ENCODE measurements around the gene ACMSD.

ACMSD gene

DNA sequence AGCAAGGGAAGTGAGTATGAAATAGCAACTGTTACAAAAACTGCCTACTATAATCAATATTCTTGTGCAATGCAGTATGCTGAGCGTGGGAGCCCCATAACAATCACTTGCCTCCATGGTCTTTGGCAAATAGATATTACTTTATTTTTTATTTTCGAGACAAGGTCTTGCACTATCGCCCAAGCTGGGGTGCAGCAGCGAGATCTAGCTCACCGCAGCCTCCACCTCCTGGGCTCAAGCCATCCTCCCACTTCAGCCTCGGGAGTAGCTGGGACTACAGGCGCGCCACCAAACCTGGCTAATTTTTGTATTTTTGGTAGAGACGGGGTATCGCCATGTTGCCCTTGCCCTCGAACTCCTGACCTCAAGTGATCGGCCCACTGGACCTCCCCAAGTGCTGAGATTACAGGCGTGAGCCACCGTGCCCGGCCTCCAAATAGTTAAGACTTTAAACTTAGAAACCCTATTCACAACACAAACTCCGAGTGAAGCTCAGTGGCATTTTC, 79.0 kb downstream of the ACMSD start:
- Histone ChIP-seq H3K36me3 (ENCODE audit: control insufficient read depth in 5 of 5, insufficient read depth in 5 of 5, low read length in 5 of 5) (peaks cover 0 to 2% (median 0%) of the 10 kb centered on the region in 5 donors), H3K27me3 (ENCODE audit: control insufficient read depth in 5 of 5, insufficient read depth in 4 of 5, low read length in 5 of 5) (no peaks in the 10 kb centered on the region), H3K4me3 (ENCODE audit: low read depth in 1 of 5, low read length in 5 of 5) (peak overlapping the region; percentile 85 to 99 (median 97)), H3K9ac (ENCODE audit: low read length in 5 of 5) (peak overlapping the region; percentile 71 to 90 (median 81)), H3K27ac (ENCODE audit: low read depth, low read length) (peak overlapping the region; percentile 87), H3K9me3 (ENCODE audit: control insufficient read depth in 5 of 5, low read length in 5 of 5) (no peaks in the 10 kb centered on the region), H3K4me1 (ENCODE audit: control insufficient read depth in 5 of 5, insufficient read depth in 5 of 5, low read length in 5 of 5) (peaks cover 0 to 38% (median 29%) of the 10 kb centered on the region in 5 donors)

DNA sequence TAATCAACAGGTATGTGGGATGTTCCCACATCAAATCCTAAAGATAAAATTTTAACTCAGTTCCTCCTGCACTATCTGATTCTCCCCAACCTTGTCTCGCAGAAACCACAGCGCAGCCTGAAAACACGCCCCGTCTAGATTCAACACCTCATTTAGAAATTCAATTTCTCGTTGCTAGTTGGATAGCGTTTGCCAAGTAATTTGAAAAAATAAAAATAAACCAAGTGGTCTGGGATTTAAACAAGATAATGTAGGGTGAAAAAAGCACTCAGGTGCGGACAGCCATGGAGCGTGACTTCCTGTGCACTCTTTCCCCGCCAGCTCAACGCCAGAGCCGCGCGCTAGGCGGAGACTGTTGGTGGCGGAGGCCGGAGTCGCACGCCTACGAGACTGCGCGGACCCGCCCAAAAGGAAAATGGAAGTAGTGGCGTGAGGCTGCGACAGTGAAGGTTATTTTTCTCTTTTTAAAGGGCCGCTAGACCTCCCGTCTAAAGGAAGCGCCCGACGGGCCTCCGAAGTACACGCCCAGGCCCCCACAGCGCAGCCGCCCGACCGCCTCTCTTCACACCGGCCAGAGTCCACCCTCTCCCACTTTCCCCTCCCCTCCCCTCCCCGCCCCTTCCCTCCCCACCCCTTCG, 79.6 kb downstream of the ACMSD start:
- Histone ChIP-seq H3K4me1 (ENCODE audit: control insufficient read depth in 5 of 5, insufficient read depth in 5 of 5, low read length in 5 of 5) (peaks cover 0 to 43% (median 33%) of the 10 kb centered on the region in 5 donors), H3K4me3 (ENCODE audit: low read depth in 1 of 5, low read length in 5 of 5) (peak overlapping the region; percentile 85 to 99 (median 97)), H3K36me3 (ENCODE audit: control insufficient read depth in 5 of 5, insufficient read depth in 5 of 5, low read length in 5 of 5) (peaks cover 0 to 2% (median 0%) of the 10 kb centered on the region in 5 donors), H3K27me3 (ENCODE audit: control insufficient read depth in 5 of 5, insufficient read depth in 4 of 5, low read length in 5 of 5) (no peaks in the 10 kb centered on the region), H3K9me3 (ENCODE audit: control insufficient read depth in 5 of 5, low read length in 5 of 5) (no peaks in the 10 kb centered on the region), H3K9ac (ENCODE audit: low read length in 5 of 5) (peak overlapping the region; percentile 71 to 90 (median 81)), H3K27ac (ENCODE audit: low read depth, low read length) (peak overlapping the region; percentile 87)

DNA sequence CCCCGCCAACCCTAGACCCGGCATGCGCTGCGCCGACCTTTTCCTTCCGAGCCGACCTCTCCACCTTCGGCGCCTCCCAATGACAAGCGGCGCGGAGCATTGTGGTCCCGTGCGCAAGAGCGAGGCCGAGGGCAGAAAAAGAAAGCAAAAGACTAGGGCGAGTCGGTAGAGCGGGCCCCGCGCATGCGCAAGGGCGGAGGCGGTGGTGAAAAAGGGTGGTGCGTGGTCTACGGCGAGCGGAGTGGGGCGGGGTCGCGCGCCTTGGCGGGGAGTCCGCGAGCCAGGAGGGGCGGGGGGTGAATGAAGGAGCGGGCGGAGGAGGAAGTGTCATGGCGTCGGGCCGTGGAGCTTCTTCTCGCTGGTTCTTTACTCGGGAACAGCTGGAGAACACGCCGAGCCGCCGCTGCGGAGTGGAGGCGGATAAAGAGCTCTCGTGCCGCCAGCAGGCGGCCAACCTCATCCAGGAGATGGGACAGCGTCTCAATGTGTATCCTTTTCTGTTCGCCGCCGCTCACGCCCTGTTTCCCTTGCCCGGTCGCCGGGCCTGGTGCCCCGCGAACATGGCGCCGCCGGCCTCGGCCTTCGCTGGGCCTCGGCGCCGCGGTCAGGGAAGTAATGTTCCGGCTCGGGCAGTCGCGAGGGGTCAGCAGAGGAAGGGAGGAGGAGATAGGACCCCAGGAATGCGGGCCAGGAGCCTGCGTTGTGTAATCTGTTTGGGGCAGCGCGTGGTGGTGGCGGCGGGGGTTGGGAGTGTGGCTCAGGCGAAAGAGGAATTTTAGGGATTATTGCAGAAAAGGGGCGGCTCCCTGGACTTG, 80.3 kb downstream of the ACMSD start, which contains the start of gene CCNT2:
TSS of gene CCNT2 (plus strand) at position 297 of the 815 bp plus-strand sequence. CDS start at position 330, 33 bp downstream.
- peaks cover 0 to 43% (median 33%) of the 10 kb centered on the region in 5 donors for H3K4me1 ChIP-seq (ENCODE audit: control insufficient read depth in 5 of 5, insufficient read depth in 5 of 5, low read length in 5 of 5)
- H3K36me3 ChIP-seq (ENCODE audit: control insufficient read depth in 5 of 5, insufficient read depth in 5 of 5, low read length in 5 of 5) = peaks cover 0 to 2% (median 0%) of the 10 kb centered on the region in 5 donors
- H3K9me3 ChIP-seq (ENCODE audit: control insufficient read depth in 5 of 5, low read length in 5 of 5) = no peaks in the 10 kb centered on the region
- H3K27me3 ChIP-seq (ENCODE audit: control insufficient read depth in 5 of 5, insufficient read depth in 4 of 5, low read length in 5 of 5) = no peaks in the 10 kb centered on the region
- peak within 1 kb of the TSS; percentile 93 to 100 (median 98) for H3K9ac ChIP-seq (ENCODE audit: low read length in 5 of 5)
- H3K4me3 ChIP-seq (ENCODE audit: low read depth in 1 of 5, low read length in 5 of 5) = peak within 1 kb of the TSS; percentile 95 to 99 (median 98)
- peak within 1 kb of the TSS; percentile 99 for H3K27ac ChIP-seq (ENCODE audit: low read depth, low read length)

DNA sequence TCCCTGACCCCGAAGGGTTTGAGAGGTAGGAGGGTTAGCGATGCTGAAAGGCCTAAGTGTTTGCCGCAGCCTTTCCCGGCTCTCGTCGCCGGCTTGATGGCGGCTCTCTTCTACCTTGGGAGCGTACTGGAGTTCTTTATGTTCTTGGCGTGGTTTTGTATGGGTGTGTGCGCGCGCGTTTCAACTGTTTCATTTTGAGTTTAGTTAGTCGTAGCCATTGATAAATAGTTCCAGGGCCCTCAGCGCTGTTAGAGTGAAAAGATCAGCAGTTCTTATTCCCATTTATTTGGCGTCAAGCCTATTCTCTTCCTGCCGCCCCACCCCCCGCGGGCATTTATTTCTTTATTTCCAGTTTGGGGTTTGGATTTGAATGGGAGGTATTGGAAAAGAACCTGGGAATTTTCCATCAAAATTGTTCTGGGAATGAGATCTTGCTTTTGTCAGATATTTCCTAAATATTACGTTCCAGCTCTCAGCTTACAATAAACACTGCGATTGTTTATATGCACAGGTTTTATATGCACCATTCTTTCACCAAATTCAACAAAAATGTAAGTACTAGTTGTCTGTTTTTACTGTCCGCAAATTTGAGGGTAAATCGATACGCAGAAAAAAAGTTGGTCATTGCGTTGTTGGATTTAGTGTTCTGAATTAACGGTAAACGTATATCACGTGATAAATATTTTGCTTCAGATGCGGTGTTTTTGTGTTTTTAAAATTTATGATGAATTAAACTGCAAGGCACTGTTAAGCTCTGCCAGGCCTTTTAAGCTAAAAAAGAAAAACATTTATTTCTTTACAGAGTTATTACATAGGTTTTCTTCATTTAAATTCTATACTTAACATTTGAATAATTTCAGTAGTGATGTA, 81.2 kb downstream of the ACMSD start:
- H3K4me1 ChIP-seq (ENCODE audit: control insufficient read depth in 5 of 5, insufficient read depth in 5 of 5, low read length in 5 of 5) = peaks cover 0 to 43% (median 33%) of the 10 kb centered on the region in 5 donors
- H3K9me3 ChIP-seq (ENCODE audit: control insufficient read depth in 5 of 5, low read length in 5 of 5) = no peaks in the 10 kb centered on the region
- peak overlapping the region; percentile 95 to 99 (median 98) for H3K4me3 ChIP-seq (ENCODE audit: low read depth in 1 of 5, low read length in 5 of 5)
- peak overlapping the region; percentile 99 for H3K27ac ChIP-seq (ENCODE audit: low read depth, low read length)
- H3K36me3 ChIP-seq (ENCODE audit: control insufficient read depth in 5 of 5, insufficient read depth in 5 of 5, low read length in 5 of 5) = peaks cover 0 to 4% (median 0%) of the 10 kb centered on the region in 5 donors
- H3K9ac ChIP-seq (ENCODE audit: low read length in 5 of 5) = peak overlapping the region; percentile 93 to 100 (median 98)
- no peaks in the 10 kb centered on the region for H3K27me3 ChIP-seq (ENCODE audit: control insufficient read depth in 5 of 5, insufficient read depth in 4 of 5, low read length in 5 of 5)

DNA sequence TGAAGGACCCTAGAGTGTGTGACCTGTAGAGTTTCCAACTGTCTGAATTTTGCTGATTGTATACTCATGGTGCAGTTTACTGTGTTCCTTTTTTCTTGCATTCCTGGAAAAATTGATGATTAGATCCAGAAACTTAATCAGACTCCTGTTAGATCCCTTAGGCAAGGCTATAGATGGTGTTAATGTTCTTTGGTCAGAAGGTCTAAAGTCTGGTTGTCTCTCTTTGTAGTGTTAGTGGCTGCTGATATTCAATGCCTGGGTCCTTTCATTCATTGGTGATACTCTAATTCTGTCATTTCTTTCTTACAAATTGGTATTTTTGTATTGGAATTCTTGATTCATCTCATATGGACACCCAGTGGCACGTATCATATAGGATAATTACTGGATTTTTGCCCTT, 86.5 kb downstream of the ACMSD start:
- Histone ChIP-seq H3K27ac (ENCODE audit: low read depth, low read length) (no peak overlapping the region), H3K4me3 (ENCODE audit: low read depth in 1 of 5, low read length in 5 of 5) (no peak overlapping the region), H3K36me3 (ENCODE audit: control insufficient read depth in 5 of 5, insufficient read depth in 5 of 5, low read length in 5 of 5) (peaks cover 0 to 8% (median 0%) of the 10 kb centered on the region in 5 donors), H3K9ac (ENCODE audit: low read length in 5 of 5) (no peak overlapping the region), H3K4me1 (ENCODE audit: control insufficient read depth in 5 of 5, insufficient read depth in 5 of 5, low read length in 5 of 5) (peaks cover 2 to 59% (median 44%) of the 10 kb centered on the region in 5 donors), H3K9me3 (ENCODE audit: control insufficient read depth in 5 of 5, low read length in 5 of 5) (no peaks in the 10 kb centered on the region), H3K27me3 (ENCODE audit: control insufficient read depth in 5 of 5, insufficient read depth in 4 of 5, low read length in 5 of 5) (no peaks in the 10 kb centered on the region)

DNA sequence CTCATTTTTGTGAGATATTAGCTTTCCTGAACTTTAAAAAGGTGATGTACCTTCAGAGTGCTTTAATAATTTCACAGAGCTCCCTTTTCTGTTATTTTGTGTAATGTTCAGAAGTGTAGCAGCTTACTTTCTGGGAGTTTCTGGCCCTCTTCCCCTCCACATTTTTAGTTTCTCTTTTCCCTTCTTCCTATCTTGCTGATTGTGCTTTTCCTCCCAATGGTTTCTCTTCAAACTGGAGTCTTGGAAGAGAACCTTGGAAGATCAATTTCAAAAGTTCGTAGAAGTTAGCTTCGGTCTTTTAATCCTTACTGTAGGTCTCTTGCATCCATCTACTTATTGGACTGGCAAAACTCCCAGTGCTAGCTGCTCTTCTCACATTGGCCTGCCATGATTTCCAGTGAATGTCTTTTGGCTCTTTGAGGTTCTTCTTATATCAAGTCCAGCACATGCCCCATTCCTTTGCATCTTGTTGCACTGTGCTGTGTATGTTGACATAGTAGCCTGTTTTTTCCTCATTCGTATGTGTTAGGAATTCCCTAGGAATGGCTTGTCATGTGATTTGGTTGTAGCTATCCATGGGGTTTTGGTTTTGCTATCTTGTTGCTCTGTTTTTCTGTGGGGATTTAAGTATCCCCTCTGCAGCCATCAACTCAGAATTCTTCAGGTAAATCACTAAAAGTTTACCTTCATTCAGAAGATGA, 88.0 kb downstream of the ACMSD start:
- no peak overlapping the region for H3K9ac ChIP-seq (ENCODE audit: low read length in 5 of 5)
- no peak overlapping the region for H3K27ac ChIP-seq (ENCODE audit: low read depth, low read length)
- H3K4me3 ChIP-seq (ENCODE audit: low read depth in 1 of 5, low read length in 5 of 5) = peak overlapping the region in 1 of 5 donors; percentile 15
- H3K27me3 ChIP-seq (ENCODE audit: control insufficient read depth in 5 of 5, insufficient read depth in 4 of 5, low read length in 5 of 5) = no peaks in the 10 kb centered on the region
- no peaks in the 10 kb centered on the region for H3K9me3 ChIP-seq (ENCODE audit: control insufficient read depth in 5 of 5, low read length in 5 of 5)
- H3K36me3 ChIP-seq (ENCODE audit: control insufficient read depth in 5 of 5, insufficient read depth in 5 of 5, low read length in 5 of 5) = peaks cover 0 to 8% (median 0%) of the 10 kb centered on the region in 5 donors
- H3K4me1 ChIP-seq (ENCODE audit: control insufficient read depth in 5 of 5, insufficient read depth in 5 of 5, low read length in 5 of 5) = peaks cover 2 to 47% (median 32%) of the 10 kb centered on the region in 5 donors

DNA sequence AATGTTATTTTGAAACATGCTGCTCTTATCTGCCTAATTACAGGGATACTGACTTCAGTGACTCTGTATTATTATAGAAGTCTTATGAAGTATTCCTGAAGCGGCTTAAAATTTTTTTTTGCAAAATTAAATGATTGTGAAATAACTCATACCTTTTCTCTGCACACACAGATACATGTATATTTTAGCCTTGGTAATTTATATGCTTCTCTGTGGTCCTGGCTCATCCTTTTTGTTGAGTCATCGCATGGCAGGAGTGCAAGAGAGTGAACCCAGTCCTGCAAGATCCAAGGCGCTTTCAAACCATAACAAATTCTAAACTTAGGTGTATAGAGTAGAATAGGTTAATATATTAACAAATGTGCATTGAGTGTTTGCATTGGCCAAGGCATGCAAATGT, 88.8 kb downstream of the ACMSD start:
- Histone ChIP-seq H3K27ac (ENCODE audit: low read depth, low read length) (no peak overlapping the region), H3K27me3 (ENCODE audit: control insufficient read depth in 5 of 5, insufficient read depth in 4 of 5, low read length in 5 of 5) (no peaks in the 10 kb centered on the region), H3K9ac (ENCODE audit: low read length in 5 of 5) (no peak overlapping the region), H3K36me3 (ENCODE audit: control insufficient read depth in 5 of 5, insufficient read depth in 5 of 5, low read length in 5 of 5) (peaks cover 0 to 8% (median 0%) of the 10 kb centered on the region in 5 donors), H3K4me1 (ENCODE audit: control insufficient read depth in 5 of 5, insufficient read depth in 5 of 5, low read length in 5 of 5) (peaks cover 2 to 39% (median 34%) of the 10 kb centered on the region in 5 donors), H3K9me3 (ENCODE audit: control insufficient read depth in 5 of 5, low read length in 5 of 5) (no peaks in the 10 kb centered on the region), H3K4me3 (ENCODE audit: low read depth in 1 of 5, low read length in 5 of 5) (no peak overlapping the region)

DNA sequence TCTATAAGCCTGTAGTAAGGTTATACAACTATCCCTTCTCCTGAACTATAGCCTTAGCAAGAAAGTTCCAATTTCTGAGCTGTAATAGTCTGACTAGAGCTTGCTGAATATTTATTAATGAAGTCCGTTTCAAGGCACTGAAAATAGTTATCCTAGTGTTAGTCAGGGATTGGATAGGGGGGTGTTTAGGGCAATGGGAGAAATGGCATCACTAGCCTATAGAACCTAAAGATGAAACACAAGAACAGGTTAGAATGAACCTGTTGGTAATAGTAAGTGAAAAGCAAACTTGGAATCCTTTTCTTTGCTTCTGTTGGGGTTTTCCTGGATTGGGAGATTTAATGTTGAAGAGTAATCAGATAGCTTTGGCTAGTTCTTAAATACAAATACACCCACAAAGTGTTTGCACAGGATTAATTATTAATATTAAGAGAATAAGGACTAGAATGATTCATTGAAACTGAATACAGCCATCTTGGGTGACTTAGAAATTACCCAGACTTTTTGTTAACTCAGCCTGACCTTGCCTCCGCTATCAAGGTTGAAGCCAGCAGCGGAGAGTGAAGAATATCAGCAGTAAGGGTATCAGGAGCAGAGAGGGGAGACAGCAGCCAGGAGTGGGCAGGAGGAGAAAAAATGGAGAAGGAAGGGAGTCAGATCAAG, 94.6 kb downstream of the ACMSD start:
- Histone ChIP-seq H3K4me1 (ENCODE audit: control insufficient read depth in 5 of 5, insufficient read depth in 5 of 5, low read length in 5 of 5) (peaks cover 0 to 33% (median 28%) of the 10 kb centered on the region in 5 donors), H3K4me3 (ENCODE audit: low read depth in 1 of 5, low read length in 5 of 5) (no peak overlapping the region), H3K9me3 (ENCODE audit: control insufficient read depth in 5 of 5, low read length in 5 of 5) (no peaks in the 10 kb centered on the region), H3K27ac (ENCODE audit: low read depth, low read length) (no peak overlapping the region), H3K36me3 (ENCODE audit: control insufficient read depth in 5 of 5, insufficient read depth in 5 of 5, low read length in 5 of 5) (peaks cover 0 to 6% (median 2%) of the 10 kb centered on the region in 5 donors), H3K9ac (ENCODE audit: low read length in 5 of 5) (peak overlapping the region in 1 of 5 donors; percentile 7), H3K27me3 (ENCODE audit: control insufficient read depth in 5 of 5, insufficient read depth in 4 of 5, low read length in 5 of 5) (no peaks in the 10 kb centered on the region)
